AG04450 (cell line): ENCODE data around the gene IL13RA1. TPM values are rescaled to one million over a fixed set of nuclear protein-coding genes. Genes with fewer than 3 reads are reported as not detected.
"Not testable (repeated sequence)": the region's sequence is repeated elsewhere in the genome, so short reads cannot be mapped to it uniquely, and the experiment has no call there.

Experiments used
- CTCF ChIA-PET: fragments of 300-600, 350-600 bp; formaldehyde crosslinking; extraction: SDS; loops from one replicate; lab custom pipeline; 2022; ENCODE audit warnings: antibody characterized with exemption, inconsistent platforms; lab: Charles Lee
- POLR2A ChIA-PET: fragments of 350-600 bp; formaldehyde crosslinking; extraction: SDS; loops from one replicate; lab custom pipeline; 2021; ENCODE audit warnings: antibody characterized with exemption, inconsistent platforms; lab: Yijun Ruan, JAX
- DNase-seq: peaks from one replicate; pipeline ENCODE4 v3.0.0-alpha.2; 2011; ENCODE audit warnings: low read depth, low spot score
- H3K27ac ChIP-seq: one replicate; pipeline ENCODE4 v1.5.1; 2012; ENCODE audit warnings: low read depth, low read length, control low read depth
- H3K27me3 ChIP-seq: one replicate; pipeline ENCODE4 v1.6.0; 2012; ENCODE audit warnings: low read length; ENCODE audit not compliant: control insufficient read depth, insufficient read depth
- H3K4me3 ChIP-seq: 2 replicates; pipeline ENCODE4 v1.5.1; 2011; ENCODE audit warnings: mild to moderate bottlenecking, low read depth, low read length, control low read depth
- H3K9me3 ChIP-seq: 2 replicates; pipeline ENCODE4 v1.5.1; 2012; ENCODE audit warnings: low read length; ENCODE audit not compliant: control insufficient read depth, insufficient read depth
- CTCF ChIP-seq: IDR thresholded peaks from 2 replicates; pipeline ENCODE4 v1.5.1; 2011; ENCODE audit warnings: low read depth, low read length, control low read depth, inconsistent platforms
- polyA plus RNA-seq: library from polyadenylated mRNA; depleted of rRNA; stranded (reverse); fragments of >200 nt; gene quantifications from 2 replicates; pipeline ENCODE4 v1.2.3, GENCODE V29; 2011

The IL13RA1 gene
- polyA plus RNA-seq, 1 experiment = 71.5 TPM

GRCh38 chrX:118727686-118728339 lies 407 bp downstream of the IL13RA1 start:
- H3K9me3 ChIP-seq = no peaks in the 10 kb centered on the region
- no peak for DNase-seq
- H3K27ac ChIP-seq = no peak overlapping the region
- H3K27me3 ChIP-seq = no peaks in the 10 kb centered on the region
- ChIA-PET CTCF (no interaction called here), POLR2A (interaction anchor here (1.6 kb wide), 1 partner anchor 14 kb away, joined by 4 read pairs; no protein-coding TSS in a partner anchor)
- H3K4me3 ChIP-seq = peak overlapping the region; percentile 64
- no peak for TF ChIP-seq CTCF

GRCh38 chrX:118729042-118729652 lies 1.7 kb downstream of the IL13RA1 start:
- POLR2A ChIA-PET = no interaction called here
- Histone ChIP-seq H3K27me3 (no peaks in the 10 kb centered on the region), H3K27ac (no peak overlapping the region), H3K4me3 (peak overlapping the region; percentile 10; the same call in 1 of the 2 replicates), H3K9me3 (no peaks in the 10 kb centered on the region)
- TF ChIP-seq CTCF = no peak
- no peak for DNase-seq
- CTCF ChIA-PET = interaction anchor here (1.2 to 1.6 kb wide), 2 partner anchors 74 to 85 kb away, joined by 3 to 6 read pairs; no protein-coding TSS in a partner anchor

GRCh38 chrX:118730500-118731247 lies 3.3 kb downstream of the IL13RA1 start:
- Histone ChIP-seq H3K4me3 (0 out of 2 replicates have a peak overlapping the region, but pooled peaks have one; percentile 1), H3K27me3 (no peaks in the 10 kb centered on the region), H3K9me3 (no peaks in the 10 kb centered on the region), H3K27ac (peak overlapping the region; percentile 65)
- CTCF ChIA-PET = interaction anchor here (1.2 to 1.5 kb wide), 2 partner anchors 73 to 87 kb away, joined by 3 to 4 read pairs; no protein-coding TSS in a partner anchor
- POLR2A ChIA-PET = no interaction called here
- no peak for TF ChIP-seq CTCF
- DNase-seq = no peak

GRCh38 chrX:118732551-118732950 lies 5.1 kb downstream of the IL13RA1 start:
- CTCF ChIA-PET = not testable (repeated sequence)

GRCh38 chrX:118734909-118735308 lies 7.5 kb downstream of the IL13RA1 start:
- no peak for TF ChIP-seq CTCF
- ChIA-PET POLR2A (no interaction called here), CTCF (interaction anchor here (0.6 kb wide), 1 partner anchor 130 kb away, joined by 8 read pairs; no protein-coding TSS in a partner anchor)
- Histone ChIP-seq H3K27me3 (no peaks in the 10 kb centered on the region), H3K9me3 (no peaks in the 10 kb centered on the region), H3K27ac (no peak overlapping the region), H3K4me3 (no peak overlapping the region)
- DNase-seq = no peak

More at GRCh38 chrX:118732551-118732950, 5.1 kb downstream of the IL13RA1 start:
- H3K4me3 ChIP-seq, H3K27ac ChIP-seq, H3K27me3 ChIP-seq, H3K9me3 ChIP-seq, DNase-seq, POLR2A ChIA-PET: not testable (repeated sequence)
